ENCODE measurements around the gene FYCO1.

- TF ChIP-seq GATA3 (IDR thresholded peaks at IDR 0.05; ENCODE audit: low read depth, low read length) (no peak), GATA2 (IDR thresholded peaks at IDR 0.05; ENCODE audit: low read depth, low read length) (no peak)
These were observed 101.6 kb downstream of the FYCO1 start for GRCh38 chr3:45894015-45894414.
